ENCODE results near the gene XKR8.

- no peak for TF ChIP-seq PKNOX1 (IDR thresholded peaks at IDR 0.05)
- no peak for TF ChIP-seq SP1 (IDR thresholded peaks at IDR 0.05)
- TF ChIP-seq BHLHE40 (IDR thresholded peaks at IDR 0.05; ENCODE audit: borderline replicate concordance), result no peak
- no peak for TF ChIP-seq FOXM1 (IDR thresholded peaks at IDR 0.05; ENCODE audit: borderline replicate concordance)
- TF ChIP-seq FOXK2 (IDR thresholded peaks at IDR 0.05), result no peak
Measured at GRCh38 chr1:27968692-27969091, 8.9 kb downstream of the XKR8 start.

Measured in HEK293T (cell line).